Measurements from ENCODE around the gene MT1B. TPM values are rescaled to one million over a fixed set of nuclear protein-coding genes. Genes with fewer than 3 reads are reported as not detected.
A peak's percentile ranks its signal among the peaks of the same experiment; 100 is the strongest.
"Not testable (repeated sequence)": the region's sequence is repeated elsewhere in the genome, so short reads cannot be mapped to it uniquely, and the experiment has no call there.

MT1B gene
- total RNA-seq, 4 donors from 2014 or later: not detected

- Histone ChIP-seq H3K9me3 (no peaks in the 10 kb centered on the region), H3K27me3 (peaks cover 0 to 33% of the 10 kb centered on the region in 2 donors), H3K4me1 (peaks cover 0 to 28% (median 21%) of the 10 kb centered on the region in 4 donors), H3K4me3 (peak overlapping the region in 3 of 4 donors; percentile 51 to 69 (median 59)), H3K36me3 (no peaks in the 10 kb centered on the region), H3K27ac (peak overlapping the region in 2 of 4 donors; percentile 59 to 78)
- no peak for TF ChIP-seq POLR2A (IDR thresholded peaks at IDR 0.05)
- TF ChIP-seq EP300 (IDR thresholded peaks at IDR 0.05): no peak
- no peak for TF ChIP-seq CTCF (IDR thresholded peaks at IDR 0.05)
- 39 to 43% methylated on average over 5 to 10 of the region's 10 CpGs for WGBS, 2 donors
- no peak for DNase-seq (ENCODE audit: low spot score in 2 of 2)
Measured at GRCh38 chr16:56658327-56658875, 6.7 kb downstream of the MT1B start.

GRCh38 chr16:56662357-56663354, 11.0 kb downstream of the MT1B start:
- 14 to 16% methylated on average over 43 to 47 of the region's 48 CpGs for WGBS, 2 donors
- no peak for DNase-seq (ENCODE audit: low spot score in 2 of 2)
- Histone ChIP-seq H3K4me1 (peaks cover 0 to 27% (median 21%) of the 10 kb centered on the region in 4 donors), H3K27me3 (peaks cover 0 to 75% of the 10 kb centered on the region in 2 donors), H3K36me3 (no peaks in the 10 kb centered on the region), H3K27ac (no peak overlapping the region), H3K9me3 (no peaks in the 10 kb centered on the region), H3K4me3 (peak overlapping the region in 1 of 4 donors; percentile 17)
- no peak for TF ChIP-seq CTCF (IDR thresholded peaks at IDR 0.05)
- no peak for TF ChIP-seq POLR2A (IDR thresholded peaks at IDR 0.05)

DNA sequence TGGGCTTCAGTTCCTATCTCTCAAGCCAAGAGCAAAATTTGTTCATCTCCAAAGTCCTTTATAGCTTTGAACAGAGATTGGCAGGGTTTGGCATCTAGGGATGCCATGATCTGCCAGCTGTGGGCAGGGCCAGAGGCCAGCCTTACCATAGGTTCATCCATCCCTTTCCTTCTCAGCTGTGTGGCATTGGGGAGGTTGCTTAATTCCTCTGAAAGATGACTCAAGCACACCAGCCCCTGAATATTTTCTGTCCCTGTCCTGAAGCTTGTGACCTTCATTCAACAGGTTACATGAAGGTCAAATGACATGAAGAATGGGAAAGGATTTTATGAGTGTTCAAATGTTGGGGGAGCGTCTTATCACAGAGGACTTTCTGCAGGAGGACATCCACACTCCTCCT, 12.8 kb downstream of the MT1B start:
- Histone ChIP-seq H3K9me3 (no peaks in the 10 kb centered on the region), H3K4me3 (no peak overlapping the region), H3K36me3 (no peaks in the 10 kb centered on the region), H3K27me3 (peaks cover 0 to 82% of the 10 kb centered on the region in 2 donors), H3K27ac (no peak overlapping the region), H3K4me1 (peaks cover 0 to 33% (median 14%) of the 10 kb centered on the region in 4 donors)
- no peak for TF ChIP-seq EP300 (IDR thresholded peaks at IDR 0.05)
- no peak for TF ChIP-seq POLR2A (IDR thresholded peaks at IDR 0.05)
- no peak for TF ChIP-seq CTCF (IDR thresholded peaks at IDR 0.05)
- 100% methylated on average over 1 of the region's 1 CpG for WGBS, 2 donors
- DNase-seq (ENCODE audit: low spot score in 2 of 2): no peak

- H3K27ac ChIP-seq; H3K36me3 ChIP-seq; DNase-seq (ENCODE audit: low spot score in 2 of 2); H3K4me3 ChIP-seq; H3K9me3 ChIP-seq: not testable (repeated sequence)
- Histone ChIP-seq H3K4me1 (peaks cover 0 to 40% (median 16%) of the 10 kb centered on the region in 4 donors), H3K27me3 (peaks cover 0 to 87% of the 10 kb centered on the region in 2 donors)
- 67 to 75% methylated on average over 8 of the region's 8 CpGs for WGBS, 2 donors
Measured at GRCh38 chr16:56665286-56666261, 13.9 kb downstream of the MT1B start.
